Stimulated activated naive B cell treated with anti-CD40 and anti-IgM and Interleukin-4, amounts not matched to agents 10 μg/mL and 1 μg/mL and 100 μg/mL, for 72 hours (primary cell): ENCODE data around the gene ZCCHC13.
"Not testable (repeated sequence)": the region's sequence is repeated elsewhere in the genome, so short reads cannot be mapped to it uniquely, and the experiment has no call there.

Experiments
- ATAC-seq, 2 donors: fragments of 150-1000 bp; cut with Tn5 transposase; replicated peaks; 2 replicates each; pipeline ENCODE4 v1.10.0; 2021; ENCODE audit warnings: moderate library complexity in 1 of 2
- DNase-seq: peaks from one replicate; pipeline ENCODE4 v3.0.0; 2021
- H3K27ac Mint-ChIP-seq: one replicate; pipeline ENCODE4 v1.8.0; 2022; ENCODE audit warnings: mild to moderate bottlenecking, mixed read lengths
- H3K27me3 Mint-ChIP-seq, 2 donors: one replicate each; pipeline ENCODE4 v1.8.0; 2022; ENCODE audit warnings: mixed read lengths in 2 of 2
- H3K36me3 Mint-ChIP-seq, 2 donors: one replicate each; pipeline ENCODE4 v1.8.0; 2022; ENCODE audit warnings: mixed read lengths in 2 of 2, mild to moderate bottlenecking in 1 of 2
- H3K4me1 Mint-ChIP-seq, 2 donors: one replicate each; pipeline ENCODE4 v1.8.0; 2022; ENCODE audit warnings: mixed read lengths in 2 of 2, mild to moderate bottlenecking in 1 of 2
- H3K4me3 Mint-ChIP-seq, 2 donors: one replicate each; pipeline ENCODE4 v1.8.0; 2022; ENCODE audit warnings: mild to moderate bottlenecking in 2 of 2, mixed read lengths in 2 of 2, moderate library complexity in 1 of 2
- H3K9me3 Mint-ChIP-seq, 2 donors: one replicate each; pipeline ENCODE4 v1.8.0; 2022; ENCODE audit warnings: mixed read lengths in 2 of 2, mild to moderate bottlenecking in 1 of 2

Gene ZCCHC13

DNA sequence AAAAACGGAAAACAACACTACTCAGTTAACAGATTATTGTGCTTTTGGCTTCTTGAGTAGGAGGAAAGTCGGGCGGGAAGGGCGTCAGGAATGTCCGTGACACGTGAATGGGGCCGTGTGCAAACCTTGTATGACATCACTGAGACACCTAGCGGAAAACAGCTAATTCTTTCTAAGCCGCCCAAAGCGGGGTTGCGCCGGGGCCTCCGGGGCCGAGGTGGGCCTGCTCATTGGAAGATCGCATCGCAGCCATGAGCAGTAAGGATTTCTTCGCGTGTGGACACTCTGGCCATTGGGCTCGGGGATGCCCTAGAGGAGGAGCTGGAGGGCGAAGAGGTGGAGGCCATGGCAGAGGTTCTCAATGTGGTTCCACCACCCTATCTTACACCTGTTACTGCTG, at the start of gene ZCCHC13:
Gene ZCCHC13 (plus strand): TSS at position 165 of the 400 bp plus-strand sequence. CDS start 87 bp downstream, at position 252.
- DNase-seq (no peak), ATAC-seq (no peak)
- H3K4me3 Mint-ChIP-seq: no peak within 1 kb of the TSS
- H3K4me1 Mint-ChIP-seq: no peaks in the 10 kb centered on the region
- no peaks in the 10 kb centered on the region for H3K36me3 Mint-ChIP-seq
- no peaks in the 10 kb centered on the region for H3K27me3 Mint-ChIP-seq
- H3K27ac Mint-ChIP-seq: no peak within 1 kb of the TSS
- no peaks in the 10 kb centered on the region for H3K9me3 Mint-ChIP-seq

DNA sequence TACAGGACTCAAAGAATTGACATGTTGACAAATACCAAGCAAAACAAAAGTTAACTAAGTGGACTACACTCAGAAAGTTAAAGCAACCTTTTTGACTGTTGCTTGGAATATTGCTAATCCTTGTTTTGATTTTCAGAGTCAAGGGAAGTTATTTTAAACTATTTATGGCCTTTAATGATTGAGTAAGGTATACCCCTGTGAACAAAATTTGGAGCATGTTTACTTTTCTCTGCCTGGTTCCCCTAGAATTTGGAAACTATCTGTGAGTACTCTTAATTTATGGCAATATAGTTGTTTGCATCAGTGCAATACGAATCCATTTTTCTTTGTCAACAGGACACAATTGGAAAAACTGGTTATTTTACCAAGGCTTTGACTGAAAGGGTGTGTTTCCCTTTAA, 45.9 kb upstream of the ZCCHC13 start:
- not testable (repeated sequence) for ATAC-seq, H3K27ac Mint-ChIP-seq, DNase-seq, H3K27me3 Mint-ChIP-seq, H3K4me1 Mint-ChIP-seq, H3K4me3 Mint-ChIP-seq, H3K9me3 Mint-ChIP-seq
- peaks cover 14 to 35% of the 10 kb centered on the region in 2 donors for H3K36me3 Mint-ChIP-seq

DNA sequence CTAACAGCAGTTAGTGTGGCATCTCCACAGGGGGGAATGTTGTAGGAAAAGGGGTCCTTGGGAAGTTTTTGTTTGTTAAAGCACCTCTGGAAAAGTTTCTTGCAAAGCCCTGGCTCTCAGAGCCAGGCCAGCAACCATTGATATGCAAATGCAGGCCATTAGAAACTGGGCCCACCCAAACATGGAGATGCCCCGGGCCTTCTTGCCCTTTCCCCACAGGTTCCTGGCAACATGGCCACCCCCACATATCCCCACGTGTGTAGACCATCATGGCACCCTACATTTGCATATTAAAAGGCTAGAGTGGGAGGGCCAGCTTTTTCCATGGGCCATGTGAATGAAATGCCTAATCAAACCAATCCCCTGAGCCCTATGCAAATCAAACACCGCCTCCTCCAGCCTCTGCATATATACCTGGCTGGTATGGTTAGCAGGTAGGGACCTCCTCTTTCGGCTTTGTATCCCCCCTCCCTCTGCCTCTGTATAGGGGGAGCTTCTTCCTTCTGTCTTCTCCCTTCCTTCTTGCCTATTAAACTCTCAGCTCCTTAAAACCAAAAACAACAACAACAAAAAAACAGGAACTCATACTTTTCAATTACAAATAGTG, 44.0 kb upstream of the ZCCHC13 start:
- H3K27me3 Mint-ChIP-seq: no peaks in the 10 kb centered on the region
- H3K36me3 Mint-ChIP-seq: peaks cover 13 to 35% of the 10 kb centered on the region in 2 donors
- DNase-seq (no peak), ATAC-seq (no peak)
- H3K9me3 Mint-ChIP-seq: peaks cover 2 to 4% of the 10 kb centered on the region in 2 donors
- H3K27ac Mint-ChIP-seq: no peak overlapping the region
- no peak overlapping the region for H3K4me3 Mint-ChIP-seq
- no peaks in the 10 kb centered on the region for H3K4me1 Mint-ChIP-seq

DNA sequence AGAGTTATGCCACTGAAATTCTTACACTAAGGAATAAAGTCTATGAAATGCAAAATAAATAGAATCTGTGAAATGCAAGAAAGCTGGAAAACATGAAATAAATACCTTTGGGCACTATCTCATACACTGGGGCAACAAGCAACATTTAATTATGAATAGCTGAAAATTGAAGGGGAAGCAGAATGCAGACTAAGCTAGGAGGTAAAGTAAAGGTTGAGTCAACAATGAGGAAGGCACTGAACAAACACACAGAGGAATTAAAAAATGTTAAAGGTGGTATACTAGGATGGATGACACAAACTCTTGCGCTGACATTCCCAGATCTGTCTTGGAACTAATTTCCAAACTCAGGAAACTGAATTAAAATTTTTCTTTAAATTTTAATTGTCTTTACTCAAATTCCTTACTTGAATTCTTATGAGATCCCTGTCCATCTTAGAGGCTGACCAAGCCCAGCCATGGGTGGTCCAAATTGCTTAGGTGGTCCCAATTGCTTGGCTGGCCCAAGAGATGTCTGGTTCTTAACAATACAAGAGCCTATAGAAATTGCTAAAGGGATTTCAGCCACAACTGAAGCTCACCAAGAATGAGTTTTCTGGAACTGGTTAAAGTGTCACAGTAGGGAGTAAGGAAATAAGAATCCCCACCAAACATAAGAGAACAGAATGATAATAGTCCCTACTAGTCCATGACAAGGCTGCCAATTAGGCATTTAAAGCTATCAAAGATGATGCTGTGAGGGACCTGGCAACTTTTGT, 41.3 kb upstream of the ZCCHC13 start:
- no peak overlapping the region for H3K27ac Mint-ChIP-seq
- no peak for ATAC-seq
- peaks cover 13 to 21% of the 10 kb centered on the region in 2 donors for H3K36me3 Mint-ChIP-seq

DNA sequence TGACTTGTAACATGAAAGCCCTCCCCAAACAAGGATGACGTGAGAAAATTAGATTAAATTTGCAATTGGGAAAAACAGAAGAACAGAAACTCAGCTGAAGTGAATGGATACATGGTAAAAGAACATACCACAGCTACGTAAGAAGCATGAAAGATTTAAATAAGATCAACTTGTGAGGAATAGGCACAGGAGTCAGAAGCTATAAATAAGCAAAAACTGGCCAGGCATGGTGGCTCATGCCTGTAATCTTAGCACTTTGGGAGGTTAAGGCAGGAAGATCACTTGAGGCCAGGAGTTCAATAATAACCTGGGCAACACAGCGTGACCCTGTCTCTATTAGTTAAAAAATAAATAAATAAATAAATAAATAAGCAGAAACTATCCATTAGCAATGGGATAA, 33.6 kb upstream of the ZCCHC13 start:
- ATAC-seq (no peak), DNase-seq (no peak)
- no peaks in the 10 kb centered on the region for H3K9me3 Mint-ChIP-seq
- H3K27me3 Mint-ChIP-seq: peaks cover 0 to 4% of the 10 kb centered on the region in 2 donors
- H3K4me3 Mint-ChIP-seq: no peak overlapping the region
- no peak overlapping the region for H3K27ac Mint-ChIP-seq
- H3K4me1 Mint-ChIP-seq: peaks cover 0 to 11% of the 10 kb centered on the region in 2 donors
- peaks cover 9 to 14% of the 10 kb centered on the region in 2 donors for H3K36me3 Mint-ChIP-seq

More for the DNA sequence above, 41.3 kb upstream of the ZCCHC13 start:
- H3K4me3 Mint-ChIP-seq: no peak overlapping the region
- no peaks in the 10 kb centered on the region for H3K4me1 Mint-ChIP-seq
- H3K9me3 Mint-ChIP-seq: peaks cover 2 to 4% of the 10 kb centered on the region in 2 donors
- H3K27me3 Mint-ChIP-seq: no peaks in the 10 kb centered on the region
- no peak for DNase-seq

DNA sequence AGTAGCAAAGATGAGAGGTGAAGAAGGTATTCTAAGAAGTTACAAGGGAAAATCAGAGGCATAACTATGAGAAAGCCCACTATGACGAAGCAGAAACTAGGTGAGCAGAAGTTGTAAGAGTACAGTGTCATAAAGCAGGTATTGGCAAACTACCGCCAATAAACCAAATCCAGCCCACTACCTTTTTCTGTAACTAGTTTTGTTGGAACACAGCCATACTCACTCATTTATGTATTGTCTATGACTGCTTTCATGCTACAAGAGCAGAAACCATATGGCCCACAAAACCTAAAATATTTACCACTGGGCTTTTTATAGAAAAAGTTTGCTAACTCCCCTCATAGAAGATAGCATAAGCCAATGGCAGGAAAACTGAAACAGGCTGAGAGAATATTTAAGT, 31.8 kb upstream of the ZCCHC13 start:
- no peaks in the 10 kb centered on the region for H3K9me3 Mint-ChIP-seq
- DNase-seq (no peak), ATAC-seq (no peak)
- H3K4me3 Mint-ChIP-seq: no peak overlapping the region
- H3K4me1 Mint-ChIP-seq: peaks cover 2 to 11% of the 10 kb centered on the region in 2 donors
- H3K27me3 Mint-ChIP-seq: peaks cover 0 to 8% of the 10 kb centered on the region in 2 donors
- H3K36me3 Mint-ChIP-seq: peaks cover 13 to 26% of the 10 kb centered on the region in 2 donors
- no peak overlapping the region for H3K27ac Mint-ChIP-seq

DNA sequence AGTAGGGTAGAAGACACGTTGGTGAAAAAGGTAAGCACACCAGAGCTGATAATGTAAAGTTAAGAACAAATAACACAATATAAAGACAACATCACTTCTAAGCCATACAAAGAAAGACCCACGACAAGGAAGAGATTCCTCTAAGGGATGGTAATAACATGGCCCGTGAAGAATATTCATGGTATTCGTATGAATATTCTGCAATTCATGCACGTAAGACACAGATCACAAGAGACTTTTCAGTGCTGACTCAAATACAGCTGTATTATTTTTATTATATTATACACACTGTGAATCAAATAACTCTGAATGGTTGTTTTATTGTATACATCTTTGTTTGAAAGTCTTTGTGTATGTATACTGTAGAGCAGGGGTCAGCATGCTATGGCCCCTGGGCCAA, 29.5 kb upstream of the ZCCHC13 start:
- no peak for ATAC-seq
- Mint-ChIP-seq H3K4me3 (no peak overlapping the region), H3K27ac (no peak overlapping the region), H3K36me3 (peaks cover 14 to 32% of the 10 kb centered on the region in 2 donors), H3K4me1 (peaks cover 2 to 3% of the 10 kb centered on the region in 2 donors), H3K9me3 (no peaks in the 10 kb centered on the region), H3K27me3 (peaks cover 0 to 8% of the 10 kb centered on the region in 2 donors)
- DNase-seq: no peak

DNA sequence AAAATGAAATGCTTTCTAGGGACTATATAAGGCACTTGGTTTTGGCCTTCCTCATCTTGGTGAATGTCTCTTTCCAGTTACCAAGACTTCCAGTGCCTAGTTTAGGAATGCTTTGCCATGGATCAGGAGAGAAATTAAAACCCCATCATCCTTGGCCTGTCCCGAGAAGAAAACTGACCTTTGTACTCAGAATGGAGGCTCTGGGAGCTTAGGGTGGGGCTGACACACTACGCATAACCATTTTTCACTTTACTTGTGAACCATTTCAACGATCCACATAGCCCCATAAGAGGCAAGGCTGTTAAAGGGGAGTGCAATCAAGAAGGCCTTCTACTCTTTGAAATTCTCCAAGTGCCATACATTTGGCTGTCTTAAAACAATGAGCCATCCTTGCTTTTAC, 26.7 kb upstream of the ZCCHC13 start:
- Mint-ChIP-seq H3K27me3 (peaks cover 0 to 4% of the 10 kb centered on the region in 2 donors), H3K4me3 (no peak overlapping the region), H3K9me3 (no peaks in the 10 kb centered on the region), H3K4me1 (peaks cover 6 to 8% of the 10 kb centered on the region in 2 donors), H3K27ac (no peak overlapping the region), H3K36me3 (peaks cover 14 to 33% of the 10 kb centered on the region in 2 donors)
- ATAC-seq (no peak), DNase-seq (no peak)

DNA sequence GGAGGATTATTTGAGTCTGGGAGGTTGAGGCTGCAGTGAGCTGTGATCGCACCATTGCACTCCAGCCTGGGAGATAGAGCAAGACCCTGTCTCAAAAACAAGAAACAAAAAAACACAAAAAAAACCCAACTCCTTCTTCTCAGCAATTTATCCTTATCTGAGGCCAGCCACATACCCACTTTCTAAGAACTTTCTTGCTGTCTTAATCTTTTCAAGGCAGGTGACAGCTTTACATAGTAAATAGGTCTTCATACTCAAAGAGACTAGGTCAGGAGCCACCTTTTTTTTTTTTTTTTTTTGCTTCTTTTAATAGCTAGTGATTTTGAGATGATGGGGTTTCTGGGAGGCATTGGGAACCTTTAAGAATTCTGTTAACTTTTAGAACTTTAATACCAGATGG, 26.1 kb upstream of the ZCCHC13 start:
- Mint-ChIP-seq H3K27ac (no peak overlapping the region), H3K36me3 (peaks cover 17 to 33% of the 10 kb centered on the region in 2 donors), H3K4me3 (no peak overlapping the region), H3K9me3 (no peaks in the 10 kb centered on the region), H3K4me1 (peaks cover 6 to 9% of the 10 kb centered on the region in 2 donors), H3K27me3 (peaks cover 0 to 4% of the 10 kb centered on the region in 2 donors)
- no peak for ATAC-seq
- DNase-seq: no peak

DNA sequence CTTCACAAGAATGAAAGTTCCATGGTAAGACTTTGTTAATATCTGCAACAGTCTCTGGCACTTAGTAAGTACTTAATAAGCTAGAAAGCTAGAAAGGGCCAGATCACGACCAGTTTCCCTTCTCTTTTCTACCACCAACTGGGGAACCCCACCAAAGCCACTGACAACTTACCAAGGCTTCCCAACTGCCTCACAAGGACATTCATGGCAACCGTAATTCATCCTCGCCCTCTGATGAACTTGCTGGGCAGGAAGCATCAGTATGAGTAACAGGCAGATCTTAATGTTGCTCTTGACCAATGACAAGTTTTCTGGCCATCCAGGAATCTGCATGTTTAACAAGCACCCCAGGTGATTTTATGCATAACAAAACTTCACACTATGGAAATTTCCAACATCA, 23.2 kb upstream of the ZCCHC13 start:
- peak overlapping the region; percentile 32 for H3K27ac Mint-ChIP-seq
- DNase-seq (peak; percentile 20), ATAC-seq (peak; percentile 84 to 93)

DNA sequence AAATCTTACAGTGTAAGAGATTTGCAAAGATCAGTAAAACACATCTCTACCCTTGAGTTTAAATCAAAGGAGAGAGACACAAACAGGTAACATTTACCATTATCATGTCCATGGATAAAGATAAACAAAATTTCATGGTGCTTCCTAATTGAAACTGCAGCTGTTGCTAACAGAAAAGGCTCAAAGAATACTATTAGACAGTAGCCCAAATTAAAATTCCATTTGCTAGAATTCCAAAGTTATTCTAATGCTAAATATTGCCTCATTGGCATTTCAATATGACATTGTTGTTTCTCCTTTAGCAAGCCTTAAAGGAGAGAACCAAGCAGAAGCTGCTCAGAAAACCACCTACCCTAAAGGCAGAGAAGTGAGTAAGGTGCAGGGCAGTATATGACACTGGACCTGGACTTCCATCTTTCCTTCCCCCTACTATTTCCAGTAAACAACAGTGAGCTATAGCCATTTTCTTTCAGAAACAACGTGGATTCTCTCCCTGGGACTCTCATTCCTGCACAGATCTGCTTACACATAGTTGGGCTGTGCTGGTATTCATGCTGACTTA, 19.5 kb upstream of the ZCCHC13 start:
- H3K4me1 Mint-ChIP-seq: peaks cover 3 to 8% of the 10 kb centered on the region in 2 donors

More for the DNA sequence above, 23.2 kb upstream of the ZCCHC13 start:
- peaks cover 6 to 9% of the 10 kb centered on the region in 2 donors for H3K4me1 Mint-ChIP-seq
- H3K9me3 Mint-ChIP-seq: no peaks in the 10 kb centered on the region
- H3K4me3 Mint-ChIP-seq: no peak overlapping the region
- peaks cover 14 to 30% of the 10 kb centered on the region in 2 donors for H3K36me3 Mint-ChIP-seq
- peaks cover 0 to 4% of the 10 kb centered on the region in 2 donors for H3K27me3 Mint-ChIP-seq

DNA sequence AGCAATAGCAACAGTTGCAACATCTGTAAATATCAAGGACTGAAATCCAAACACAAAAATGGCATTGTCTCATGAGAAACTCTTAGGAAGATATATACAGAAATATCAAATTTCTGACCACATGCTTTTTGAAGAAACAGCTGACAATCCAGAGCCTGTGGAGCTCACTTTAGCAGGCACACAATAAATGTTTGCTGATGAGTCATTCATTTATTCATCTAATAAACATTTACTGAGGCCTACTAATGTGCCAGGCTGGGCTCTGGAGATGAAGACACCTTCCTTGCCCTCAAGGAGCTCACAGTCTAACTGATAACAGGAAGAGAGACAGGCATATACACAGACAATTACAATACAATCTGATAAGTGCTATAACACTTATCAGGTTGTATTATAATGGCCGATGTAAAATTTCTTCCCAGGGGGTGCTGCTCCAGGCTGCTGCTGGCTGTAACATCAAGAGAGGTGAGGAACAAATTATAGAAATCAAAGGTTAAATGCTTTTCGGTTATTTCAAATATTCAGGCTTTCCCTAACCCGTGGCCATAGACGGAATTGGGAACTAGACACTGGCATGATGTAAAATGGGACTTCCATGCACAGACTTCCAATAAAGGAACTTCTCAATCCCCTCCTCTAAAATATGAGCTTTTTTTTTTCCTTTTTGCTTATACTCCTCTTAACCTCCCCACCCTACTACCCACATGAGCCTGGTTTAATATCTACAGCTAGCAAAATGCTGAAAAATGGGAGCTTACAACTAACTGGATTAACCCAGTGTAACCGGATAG, 16.8 kb upstream of the ZCCHC13 start:
- no peak overlapping the region for H3K27ac Mint-ChIP-seq
- H3K4me1 Mint-ChIP-seq: peaks cover 0 to 4% of the 10 kb centered on the region in 2 donors
- H3K4me3 Mint-ChIP-seq: no peak overlapping the region
- ATAC-seq (no peak), DNase-seq (no peak)
- peaks cover 0 to under 1% of the 10 kb centered on the region in 2 donors for H3K27me3 Mint-ChIP-seq
- H3K36me3 Mint-ChIP-seq: peaks cover 6% of the 10 kb centered on the region in 2 donors
- no peaks in the 10 kb centered on the region for H3K9me3 Mint-ChIP-seq

More for the DNA sequence above, 19.5 kb upstream of the ZCCHC13 start:
- no peaks in the 10 kb centered on the region for H3K27me3 Mint-ChIP-seq
- peaks cover 9 to 13% of the 10 kb centered on the region in 2 donors for H3K36me3 Mint-ChIP-seq
- ATAC-seq: no peak
- no peak overlapping the region for H3K27ac Mint-ChIP-seq
- no peak overlapping the region for H3K4me3 Mint-ChIP-seq
- no peaks in the 10 kb centered on the region for H3K9me3 Mint-ChIP-seq
- no peak for DNase-seq

DNA sequence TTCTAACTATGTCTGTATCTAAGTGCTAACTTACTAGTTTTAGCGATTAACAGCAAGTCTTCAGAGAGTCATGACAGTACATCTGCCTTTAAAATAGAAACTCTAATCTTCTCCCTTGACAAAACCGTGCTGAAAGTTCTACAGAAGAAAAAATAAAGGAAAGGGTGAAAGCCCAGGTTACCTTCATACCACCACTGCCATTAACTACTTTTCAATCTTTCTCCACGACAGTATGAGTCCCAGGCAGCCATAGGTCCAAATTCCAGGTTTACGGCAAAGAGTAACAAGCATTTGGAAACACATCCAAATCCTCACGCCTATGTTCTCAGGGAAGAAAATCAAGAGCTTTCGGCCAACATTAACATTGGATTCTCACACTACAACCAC, 12.4 kb upstream of the ZCCHC13 start:
- Mint-ChIP-seq H3K4me3 (peak overlapping the region; percentile 90 to 93), H3K27ac (peak overlapping the region; percentile 96), H3K36me3 (peaks cover 3 to 4% of the 10 kb centered on the region in 2 donors)

More for the DNA sequence above, 12.4 kb upstream of the ZCCHC13 start:
- Mint-ChIP-seq H3K9me3 (no peaks in the 10 kb centered on the region), H3K27me3 (peaks cover 0 to 6% of the 10 kb centered on the region in 2 donors), H3K4me1 (peaks cover 7 to 8% of the 10 kb centered on the region in 2 donors)
- no peak for DNase-seq
- ATAC-seq: no peak
